ENCODE data around the gene STAG3.
"Not testable (repeated sequence)": the region's sequence is repeated elsewhere in the genome, so short reads cannot be mapped to it uniquely, and the experiment has no call there.

Gene STAG3

GRCh38 chr7:100212631-100213286 is 35.0 kb downstream of the STAG3 start:
- DNase-seq, result no peak

- no peak for DNase-seq
Observed at GRCh38 chr7:100213672-100214071, 36.0 kb downstream of the STAG3 start.

- DNase-seq, result not testable (repeated sequence)
Observed at GRCh38 chr7:100214356-100214755, 36.6 kb downstream of the STAG3 start.

- no peak for DNase-seq
Observed at GRCh38 chr7:100215895-100216294, 38.2 kb downstream of the STAG3 start.

- DNase-seq, result peak; percentile 24 to 82 (median 55)
Observed at GRCh38 chr7:100217934-100218333, 40.2 kb downstream of the STAG3 start.

GRCh38 chr7:100219271-100219737 is 41.6 kb downstream of the STAG3 start:
- peak in 1 of 5 experiments; percentile 58 for DNase-seq

GRCh38 chr7:100219801-100220585 is 42.3 kb downstream of the STAG3 start, which contains the start of gene PVRIG:
PVRIG (plus strand) TSS chr7:100219949; CDS start chr7:100219971, 22 bp downstream.
- peak in 2 of 5 experiments; percentile 58 to 60 for DNase-seq

- no peak for DNase-seq
Observed at GRCh38 chr7:100220586-100221230, 43.0 kb downstream of the STAG3 start.

- peak; percentile 29 to 96 (median 77) for DNase-seq
Observed at GRCh38 chr7:100221231-100221718, 43.6 kb downstream of the STAG3 start.

- DNase-seq, result peak in 2 of 5 experiments; percentile 25 to 48
Observed at GRCh38 chr7:100221767-100222444, 44.2 kb downstream of the STAG3 start.

GRCh38 chr7:100222445-100223132 is 44.9 kb downstream of the STAG3 start:
- no peak for DNase-seq

GRCh38 chr7:100223376-100223927 is 45.7 kb downstream of the STAG3 start:
- DNase-seq, result not testable (repeated sequence)

GRCh38 chr7:100224891-100225290 is 47.2 kb downstream of the STAG3 start:
- DNase-seq, result not testable (repeated sequence)

- DNase-seq, result peak in 1 of 5 experiments; percentile 49
Observed at GRCh38 chr7:100234660-100235317, 57.1 kb downstream of the STAG3 start.

GRCh38 chr7:100239975-100240374 is 62.3 kb downstream of the STAG3 start:
- DNase-seq, result not testable (repeated sequence)

- DNase-seq, result peak in 1 of 5 experiments; percentile 87
Observed at GRCh38 chr7:100243385-100243784, 65.7 kb downstream of the STAG3 start.

GRCh38 chr7:100244988-100245605 is 67.4 kb downstream of the STAG3 start:
- DNase-seq, result not testable (repeated sequence)

GRCh38 chr7:100246121-100246864 is 68.6 kb downstream of the STAG3 start:
- not testable (repeated sequence) for DNase-seq

- not testable (repeated sequence) for DNase-seq
Observed at GRCh38 chr7:100246865-100247137, 69.1 kb downstream of the STAG3 start.

Data from T-helper 2 cell (primary cell).